Epidermal melanocyte (primary cell): ENCODE data around the gene MED13.

Experiments
- DNase-seq: peaks from one replicate; pipeline ENCODE4 v3.0.0; 2011; ENCODE audit warnings: low spot score; ENCODE audit not compliant: insufficient read length

Gene MED13, protein sequence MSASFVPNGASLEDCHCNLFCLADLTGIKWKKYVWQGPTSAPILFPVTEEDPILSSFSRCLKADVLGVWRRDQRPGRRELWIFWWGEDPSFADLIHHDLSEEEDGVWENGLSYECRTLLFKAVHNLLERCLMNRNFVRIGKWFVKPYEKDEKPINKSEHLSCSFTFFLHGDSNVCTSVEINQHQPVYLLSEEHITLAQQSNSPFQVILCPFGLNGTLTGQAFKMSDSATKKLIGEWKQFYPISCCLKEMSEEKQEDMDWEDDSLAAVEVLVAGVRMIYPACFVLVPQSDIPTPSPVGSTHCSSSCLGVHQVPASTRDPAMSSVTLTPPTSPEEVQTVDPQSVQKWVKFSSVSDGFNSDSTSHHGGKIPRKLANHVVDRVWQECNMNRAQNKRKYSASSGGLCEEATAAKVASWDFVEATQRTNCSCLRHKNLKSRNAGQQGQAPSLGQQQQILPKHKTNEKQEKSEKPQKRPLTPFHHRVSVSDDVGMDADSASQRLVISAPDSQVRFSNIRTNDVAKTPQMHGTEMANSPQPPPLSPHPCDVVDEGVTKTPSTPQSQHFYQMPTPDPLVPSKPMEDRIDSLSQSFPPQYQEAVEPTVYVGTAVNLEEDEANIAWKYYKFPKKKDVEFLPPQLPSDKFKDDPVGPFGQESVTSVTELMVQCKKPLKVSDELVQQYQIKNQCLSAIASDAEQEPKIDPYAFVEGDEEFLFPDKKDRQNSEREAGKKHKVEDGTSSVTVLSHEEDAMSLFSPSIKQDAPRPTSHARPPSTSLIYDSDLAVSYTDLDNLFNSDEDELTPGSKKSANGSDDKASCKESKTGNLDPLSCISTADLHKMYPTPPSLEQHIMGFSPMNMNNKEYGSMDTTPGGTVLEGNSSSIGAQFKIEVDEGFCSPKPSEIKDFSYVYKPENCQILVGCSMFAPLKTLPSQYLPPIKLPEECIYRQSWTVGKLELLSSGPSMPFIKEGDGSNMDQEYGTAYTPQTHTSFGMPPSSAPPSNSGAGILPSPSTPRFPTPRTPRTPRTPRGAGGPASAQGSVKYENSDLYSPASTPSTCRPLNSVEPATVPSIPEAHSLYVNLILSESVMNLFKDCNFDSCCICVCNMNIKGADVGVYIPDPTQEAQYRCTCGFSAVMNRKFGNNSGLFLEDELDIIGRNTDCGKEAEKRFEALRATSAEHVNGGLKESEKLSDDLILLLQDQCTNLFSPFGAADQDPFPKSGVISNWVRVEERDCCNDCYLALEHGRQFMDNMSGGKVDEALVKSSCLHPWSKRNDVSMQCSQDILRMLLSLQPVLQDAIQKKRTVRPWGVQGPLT (N-terminal part only)

DNA sequence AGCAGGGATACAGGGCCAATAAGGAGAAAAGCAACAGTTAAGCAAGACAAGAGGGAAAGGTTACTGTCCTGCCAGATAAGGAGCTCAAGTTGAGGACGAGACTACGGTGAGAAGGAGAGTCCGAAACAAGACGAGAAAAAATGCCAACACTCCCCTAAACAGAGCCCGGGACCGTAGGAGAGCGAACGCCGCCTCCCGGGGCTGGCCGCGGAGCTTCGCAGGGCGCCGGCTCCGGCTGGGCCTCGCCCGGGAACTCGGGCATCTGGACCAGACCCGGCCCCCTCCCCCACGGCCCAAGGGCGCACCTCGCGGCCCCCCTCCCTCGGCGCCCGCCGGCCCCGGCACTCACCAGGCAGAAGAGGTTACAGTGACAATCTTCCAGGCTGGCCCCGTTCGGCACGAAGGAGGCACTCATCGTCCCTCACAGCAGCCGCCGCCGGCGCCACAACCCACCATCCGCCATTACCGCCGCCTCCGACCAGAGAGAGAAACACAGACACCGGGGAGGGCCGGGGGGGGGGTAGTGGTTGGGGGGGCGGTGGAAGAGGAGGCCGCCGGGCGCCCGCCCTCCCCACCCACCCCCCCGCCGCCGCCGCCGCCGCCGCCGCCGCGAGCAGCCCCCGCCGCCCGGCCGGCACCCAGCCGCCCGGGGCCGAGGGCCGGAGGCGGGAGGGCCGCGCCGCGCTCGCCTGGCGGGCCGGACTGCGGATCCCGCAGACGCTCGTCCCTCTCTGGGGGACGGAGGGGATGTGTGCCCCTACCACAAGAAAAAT lies at the start of gene MED13:
TSS of gene MED13 (minus strand) at position 488 of the 773 bp plus-strand sequence. CDS start at position 415, 73 bp downstream.
- peak; percentile 41 for DNase-seq

DNA sequence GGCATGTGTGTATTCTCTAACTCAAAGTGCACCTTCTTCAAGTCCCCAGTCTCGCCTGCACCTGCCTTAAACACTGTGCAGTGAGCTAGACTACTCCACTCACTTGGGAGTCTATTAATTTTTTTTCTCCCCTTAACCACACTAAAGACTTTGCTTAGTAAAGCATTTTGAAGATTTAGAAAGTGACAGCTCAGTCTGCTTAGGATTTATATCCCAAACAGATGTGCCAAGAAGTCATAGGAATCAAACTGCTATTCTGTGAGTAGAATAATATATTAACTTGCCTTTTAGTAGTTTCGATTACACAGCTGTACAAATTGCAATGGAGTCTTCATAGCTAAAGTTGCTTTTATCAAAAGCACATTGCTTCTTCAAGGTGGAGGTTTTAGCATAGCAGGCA lies 47.2 kb upstream of the MED13 start:
- no peak for DNase-seq

DNA sequence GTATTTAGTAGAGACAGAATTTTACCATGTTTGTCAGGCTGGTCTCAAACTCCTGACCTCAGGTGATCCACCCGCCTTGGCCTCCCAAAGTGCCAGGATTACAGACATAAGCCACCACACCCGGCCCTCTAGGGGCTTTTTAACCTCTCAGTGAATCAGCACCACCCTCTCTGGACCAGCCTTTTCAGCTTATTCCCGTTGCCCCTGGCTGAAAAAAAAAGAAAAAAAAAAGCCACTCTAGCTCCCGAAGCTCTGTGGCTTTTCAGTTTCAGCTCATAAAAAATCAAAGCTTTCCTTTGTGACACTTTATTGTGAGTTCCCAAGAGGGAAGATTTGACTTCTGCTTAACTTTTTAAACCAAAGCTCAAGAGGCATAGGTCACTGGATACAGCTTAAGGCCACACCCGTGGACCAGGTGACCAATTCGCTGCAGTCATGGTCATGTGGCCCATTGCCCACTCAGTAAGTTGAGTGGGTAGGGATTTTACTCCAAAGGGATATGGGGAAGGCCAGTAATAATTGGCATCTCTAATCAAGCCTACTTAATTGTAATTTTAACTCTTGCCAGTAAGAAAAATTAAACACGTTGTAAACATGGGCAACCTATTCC lies 46.6 kb upstream of the MED13 start:
- DNase-seq = no peak

DNA sequence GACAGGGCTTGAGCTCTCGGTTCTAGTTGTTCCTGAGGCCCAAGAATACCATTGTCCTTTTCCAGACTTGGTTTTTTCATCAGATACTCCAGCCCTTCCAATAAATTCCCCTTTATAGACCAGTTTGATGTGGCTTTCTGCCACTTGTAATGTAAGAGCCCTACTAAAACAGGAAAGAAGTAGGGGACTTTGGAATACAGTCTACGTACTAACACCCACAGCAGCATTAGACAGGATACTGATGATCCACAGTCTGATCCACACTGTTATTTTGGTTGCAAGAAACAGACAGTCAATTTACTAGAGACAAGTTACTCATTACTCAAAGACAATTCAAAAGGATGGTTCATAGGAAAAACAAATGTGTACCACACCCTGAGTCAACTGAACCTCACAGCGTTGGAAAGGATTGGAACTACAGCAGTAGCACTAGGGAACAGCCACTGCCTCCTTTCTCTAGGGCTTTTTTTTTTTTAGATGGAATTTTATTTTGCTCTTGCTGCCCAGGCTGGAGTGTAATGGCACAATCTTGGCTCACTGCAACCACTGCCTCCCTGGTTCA lies 45.9 kb upstream of the MED13 start:
- no peak for DNase-seq

DNA sequence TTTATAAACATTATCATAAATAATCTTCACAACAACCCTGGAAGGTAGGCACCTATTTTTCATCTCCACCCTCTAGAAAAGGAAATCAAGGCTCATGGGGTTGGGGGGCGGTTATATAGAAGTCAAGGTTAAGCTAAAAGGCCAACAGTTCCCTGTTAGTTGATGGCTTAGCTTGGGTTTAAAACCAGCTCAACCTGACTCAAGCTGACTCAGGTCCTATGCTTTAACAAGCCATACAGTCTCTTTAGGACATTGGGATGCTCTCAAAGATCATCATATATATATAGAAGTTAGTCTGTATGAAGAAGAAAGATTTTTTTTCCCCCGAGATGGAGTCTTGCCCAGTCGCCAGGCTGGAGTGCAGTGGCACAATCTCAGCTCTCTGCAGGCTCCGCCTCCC lies 44.8 kb upstream of the MED13 start:
- no peak for DNase-seq

DNA sequence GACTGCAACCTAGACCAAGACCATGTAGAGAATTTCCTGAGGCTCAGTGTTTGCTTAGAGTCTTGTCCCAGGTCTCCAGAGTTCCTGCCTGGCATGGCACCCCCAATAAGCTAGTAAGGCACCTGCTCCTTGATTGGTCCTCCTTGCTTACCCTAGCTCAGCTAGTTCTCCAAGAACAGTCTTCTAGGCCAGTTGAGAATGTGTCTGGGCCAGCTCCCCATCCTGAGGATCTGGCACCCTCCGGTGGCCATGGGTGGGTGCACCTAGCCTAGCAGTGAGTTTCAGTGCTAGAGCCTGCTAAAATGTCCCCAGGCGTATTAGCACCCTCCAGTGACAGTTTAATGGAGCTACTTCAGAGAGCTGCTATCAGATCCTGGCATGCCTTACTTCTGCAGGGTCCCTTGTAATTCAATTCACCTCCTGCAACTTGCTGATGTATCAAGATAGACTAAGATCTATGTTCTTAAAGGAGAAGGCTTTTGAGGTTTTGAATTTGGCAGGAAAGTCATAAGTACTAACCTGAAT lies 44.4 kb upstream of the MED13 start:
- no peak for DNase-seq

DNA sequence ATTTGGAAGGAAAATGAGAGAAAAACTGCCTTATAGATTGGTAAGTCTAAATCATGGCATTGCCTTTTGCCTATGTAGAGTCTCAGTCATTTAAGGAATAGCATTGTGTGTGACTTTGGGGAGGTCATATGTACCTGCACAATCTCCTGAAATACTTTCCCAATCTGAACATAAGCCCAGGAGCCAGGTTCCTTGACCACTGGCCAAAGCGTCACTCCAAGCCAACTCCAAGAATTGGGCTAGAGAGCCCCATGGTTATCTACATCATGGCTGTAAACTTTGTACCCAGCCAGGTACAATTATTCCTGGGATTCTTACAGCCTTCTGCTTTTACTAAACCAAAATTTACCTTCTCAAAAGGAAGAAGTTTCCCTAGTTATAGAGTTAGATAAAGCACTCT lies 40.8 kb upstream of the MED13 start:
- DNase-seq = no peak

DNA sequence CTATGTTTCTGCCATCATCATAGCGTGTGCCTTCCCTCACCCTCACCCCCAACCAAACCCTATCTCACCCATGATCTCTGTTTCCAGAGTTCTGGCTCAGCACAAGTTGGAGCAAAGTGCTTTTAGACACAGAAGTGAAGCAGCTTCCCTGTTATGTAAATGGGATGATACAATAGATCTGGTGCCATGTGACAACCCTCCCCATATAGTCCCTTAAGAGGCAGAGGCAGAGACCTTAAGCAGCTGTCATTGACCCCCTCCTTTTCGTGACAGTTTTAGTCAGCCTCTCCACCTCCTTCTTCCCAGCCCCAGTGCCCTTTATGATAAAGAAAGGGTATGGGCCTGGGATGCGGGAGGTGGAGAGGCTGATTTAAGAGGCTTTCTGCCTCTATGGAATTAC lies 40.3 kb upstream of the MED13 start:
- DNase-seq = no peak

DNA sequence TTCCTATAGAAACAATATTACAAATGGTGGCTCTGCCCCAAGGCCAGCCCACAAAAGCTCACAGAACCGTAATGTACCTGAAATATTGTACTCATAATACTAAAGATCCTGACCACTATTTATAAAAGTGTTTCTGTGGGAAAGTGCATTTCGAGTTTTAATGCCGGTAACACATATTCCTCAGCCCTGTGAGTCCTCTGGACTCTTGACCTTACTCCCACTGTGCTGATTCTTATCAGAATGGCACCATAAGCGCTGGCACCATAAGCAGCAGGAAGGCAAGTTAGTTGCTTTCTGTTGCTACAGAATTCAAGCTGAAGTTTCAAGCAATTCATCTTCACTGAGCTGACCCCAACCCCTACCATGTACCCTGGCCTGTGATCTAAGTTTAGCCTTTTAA lies 36.4 kb upstream of the MED13 start:
- DNase-seq = no peak

DNA sequence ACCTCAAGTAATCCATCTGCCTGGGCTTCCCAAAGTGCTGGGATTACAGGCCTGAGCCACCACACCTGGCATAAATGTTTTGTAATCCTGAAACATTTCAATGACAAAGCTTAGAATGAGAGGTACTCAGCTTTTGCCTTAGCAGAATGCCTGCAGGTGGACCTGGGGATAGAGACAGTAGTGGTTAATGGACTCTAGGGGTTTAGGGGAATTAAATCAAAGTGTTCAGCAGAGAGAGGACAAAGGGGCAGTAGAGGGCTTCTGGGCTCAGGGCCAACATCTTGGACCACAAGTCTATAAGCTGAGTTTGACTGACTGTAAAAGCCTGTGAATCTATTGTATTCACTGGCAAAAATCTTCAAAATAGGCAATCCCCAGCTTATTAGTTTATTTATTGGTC lies 36.0 kb upstream of the MED13 start:
- no peak for DNase-seq

DNA sequence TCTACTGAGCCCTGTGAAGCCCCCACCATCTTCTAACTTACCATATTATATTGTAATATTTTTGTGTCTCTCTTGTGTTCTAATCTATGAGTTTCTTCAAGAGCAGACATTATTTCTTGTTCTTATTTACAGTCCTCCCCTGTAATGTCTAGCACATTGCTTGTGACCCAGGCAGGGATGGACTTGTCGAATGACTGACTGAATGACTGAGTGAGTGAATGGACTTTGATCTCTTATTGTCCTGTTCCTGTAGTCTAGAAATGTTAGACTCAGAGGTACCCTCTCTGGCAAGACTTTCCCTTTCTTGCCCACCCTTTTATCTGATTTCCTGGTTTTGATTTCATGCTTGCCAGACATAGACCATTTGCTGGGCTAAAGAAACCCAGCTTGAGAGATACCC lies 35.0 kb upstream of the MED13 start:
- DNase-seq = no peak

DNA sequence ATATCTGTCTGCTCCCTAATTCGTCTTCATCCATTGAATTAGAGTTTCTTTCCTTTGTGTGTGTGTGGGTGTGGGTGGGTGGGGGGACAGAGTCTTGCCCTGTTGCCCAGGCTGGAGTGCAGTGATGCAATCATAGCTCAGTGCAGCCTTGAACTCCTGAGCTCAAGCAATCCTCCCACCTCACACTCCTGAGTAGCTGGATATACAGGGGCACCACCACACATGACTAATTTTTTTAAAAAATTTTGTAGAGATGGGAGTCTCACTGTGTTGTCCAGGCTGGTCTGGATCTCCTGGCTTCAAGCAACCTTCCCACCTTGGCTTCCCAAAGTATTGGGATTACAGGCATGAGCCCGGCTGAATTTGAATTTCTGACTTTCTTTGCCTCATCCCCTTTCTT lies 34.5 kb upstream of the MED13 start:
- no peak for DNase-seq

DNA sequence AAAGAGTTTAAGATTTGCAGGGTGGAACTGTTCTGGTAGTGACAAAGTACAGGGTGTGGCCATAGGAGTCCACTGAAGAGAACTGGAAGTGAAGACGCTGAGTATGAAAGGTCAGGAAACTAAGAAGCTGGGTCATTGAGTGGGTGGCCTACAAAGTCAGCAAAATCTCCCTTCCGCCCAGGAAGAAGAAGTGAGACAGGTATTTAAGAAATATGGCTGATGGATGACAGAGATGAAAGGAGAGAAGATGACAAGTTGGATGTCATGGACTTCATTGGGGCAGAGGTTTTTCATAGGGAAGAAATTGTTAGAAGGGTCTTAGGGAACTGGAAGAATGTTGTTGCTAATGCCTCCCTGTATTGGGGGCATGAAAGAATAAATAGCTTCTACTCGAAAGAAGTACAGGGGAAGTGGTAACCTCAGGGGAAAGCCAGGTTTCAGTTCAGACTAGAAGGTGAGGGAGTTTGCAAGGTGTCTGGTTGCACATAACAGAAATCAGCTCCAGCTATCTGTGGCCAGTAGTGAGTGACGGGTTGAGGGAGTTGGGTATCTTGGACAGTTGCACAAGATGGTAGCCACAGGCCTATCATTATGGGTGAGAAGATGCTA lies 33.6 kb upstream of the MED13 start:
- no peak for DNase-seq

DNA sequence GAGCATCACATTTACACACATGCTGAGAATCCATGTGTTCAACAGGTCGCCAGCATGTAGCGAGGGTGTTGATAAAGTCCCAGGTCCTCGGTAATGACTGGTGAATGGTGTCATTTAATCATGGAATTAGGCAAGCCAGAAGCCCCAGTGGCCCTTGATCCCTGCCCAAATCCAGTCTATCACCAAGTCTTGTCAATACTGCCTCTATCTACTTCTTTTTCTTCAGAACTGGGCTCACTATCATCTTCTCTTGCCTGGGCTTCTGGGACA lies 31.3 kb upstream of the MED13 start:
- DNase-seq = no peak

DNA sequence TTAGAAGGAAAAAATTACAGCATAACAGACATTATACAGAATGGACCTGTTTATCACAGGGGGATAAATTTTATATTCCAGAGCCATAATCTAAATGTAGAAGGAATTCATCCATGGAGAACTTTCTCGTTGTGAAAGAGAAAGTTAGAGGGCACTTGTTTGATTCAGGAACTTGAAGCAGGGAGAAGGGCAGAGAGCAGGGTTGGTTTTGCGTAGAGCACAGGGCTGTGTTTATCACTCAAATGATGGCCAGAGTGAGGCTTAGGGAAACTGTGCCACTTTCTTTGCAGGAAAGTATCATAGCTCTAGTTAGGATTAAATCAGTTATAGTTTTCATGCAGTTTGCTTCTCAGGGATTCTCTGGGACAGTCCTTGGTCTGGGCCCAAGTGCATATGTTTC lies 29.1 kb upstream of the MED13 start:
- DNase-seq = no peak

DNA sequence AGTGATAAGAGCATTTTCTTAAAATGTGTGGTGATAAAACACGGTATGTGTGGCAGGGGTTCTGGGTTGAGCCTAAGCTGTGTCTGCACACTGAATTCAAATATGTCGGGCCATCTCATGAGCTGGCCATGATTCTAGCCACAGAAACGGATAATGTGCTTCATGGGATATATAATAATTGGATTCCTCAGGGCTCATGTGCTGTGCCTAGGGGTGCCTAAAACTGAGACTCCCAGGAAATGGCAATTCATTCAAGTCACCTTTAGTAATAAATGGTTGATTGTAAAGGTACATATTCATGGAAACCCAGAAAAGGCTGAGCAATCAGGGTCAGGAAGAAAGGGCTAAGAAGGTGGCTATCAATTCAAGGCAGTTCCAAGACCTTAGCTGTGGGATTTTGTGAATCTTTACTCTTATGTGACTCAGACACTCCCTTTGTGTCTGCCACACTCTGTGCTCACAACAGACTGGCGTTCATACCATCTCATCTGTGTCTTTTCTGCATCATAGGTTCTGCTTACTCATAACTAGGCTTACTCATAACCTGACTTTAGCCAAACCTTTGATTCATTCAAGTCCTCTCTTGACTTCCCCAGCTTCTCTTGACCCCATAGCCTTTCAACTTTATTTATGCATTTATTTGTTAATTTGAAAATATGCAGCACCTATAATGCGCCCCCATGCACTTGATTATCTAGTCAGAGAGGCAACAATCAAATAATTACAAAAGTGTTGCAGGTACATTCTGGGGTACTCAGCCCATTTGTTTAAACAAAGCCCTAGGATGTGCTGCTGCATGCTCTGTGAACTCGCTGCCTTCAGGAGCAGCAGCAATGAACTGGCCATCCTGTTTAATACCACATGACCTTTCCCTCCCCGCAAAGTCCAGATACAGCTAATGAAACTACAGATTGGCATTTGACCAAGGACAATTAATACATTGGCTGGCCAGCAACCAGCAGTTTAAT lies 28.4 kb upstream of the MED13 start:
- DNase-seq = peak; percentile 52

DNA sequence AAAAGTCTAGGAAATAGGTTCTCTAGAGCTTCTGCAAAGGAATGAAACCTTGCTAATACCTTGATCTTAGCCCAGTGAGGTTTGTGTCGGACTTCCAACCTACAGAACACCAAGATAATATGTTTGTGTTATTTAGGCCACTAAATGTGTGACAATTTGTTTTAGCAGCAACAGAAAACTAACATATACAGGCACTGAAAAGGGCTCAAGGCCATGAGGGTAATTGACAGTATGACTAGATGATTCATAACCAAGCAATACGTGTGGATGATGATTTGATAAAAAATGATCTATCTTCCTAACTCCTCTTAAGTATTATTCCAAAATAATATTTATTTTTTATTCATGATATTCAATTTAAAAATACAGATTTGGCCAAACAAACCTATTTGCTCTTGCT lies 27.7 kb upstream of the MED13 start:
- DNase-seq = no peak

DNA sequence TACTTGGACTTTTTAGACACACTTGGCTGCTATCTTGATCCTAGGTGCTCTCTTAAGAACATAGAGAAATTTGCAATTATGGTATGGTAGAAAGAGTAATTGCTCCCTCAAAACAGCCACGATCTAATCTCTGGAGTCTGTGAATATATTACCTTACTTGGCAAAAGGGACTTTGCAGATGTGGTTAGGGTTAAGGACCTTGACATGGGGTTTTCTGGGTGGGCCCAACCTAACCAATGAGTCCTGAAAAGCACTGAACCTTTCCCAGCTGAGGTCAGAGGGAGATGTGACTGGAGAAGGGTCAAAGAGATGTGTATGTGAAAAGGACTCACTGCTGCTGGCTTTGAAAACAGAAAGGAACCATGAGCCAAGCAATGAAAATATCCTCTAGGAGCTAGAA lies 26.7 kb upstream of the MED13 start:
- DNase-seq = no peak

DNA sequence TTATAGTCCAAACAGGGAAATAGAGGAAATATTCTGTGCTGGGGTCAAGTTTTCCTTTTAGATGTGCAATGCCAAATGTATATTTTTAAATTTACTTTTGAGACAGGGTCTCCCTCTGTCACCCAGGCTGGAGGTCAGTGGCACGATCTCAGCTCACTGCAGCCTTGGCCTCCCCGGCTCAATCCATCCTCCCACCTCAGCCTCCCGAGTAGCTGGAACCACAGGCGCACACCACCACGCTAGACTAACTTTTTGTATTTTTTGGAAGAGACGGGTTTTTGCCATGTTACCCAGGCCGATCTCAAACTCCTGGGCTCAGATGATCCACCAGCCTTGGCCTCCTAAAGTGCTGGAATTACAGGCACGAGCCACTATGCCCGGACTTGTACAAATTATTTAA lies 25.8 kb upstream of the MED13 start:
- no peak for DNase-seq
